ENCODE measurements around the gene UNC13B.
"Not testable (repeated sequence)": the region's sequence is repeated elsewhere in the genome, so short reads cannot be mapped to it uniquely, and the experiment has no call there.

The UNC13B gene

DNA sequence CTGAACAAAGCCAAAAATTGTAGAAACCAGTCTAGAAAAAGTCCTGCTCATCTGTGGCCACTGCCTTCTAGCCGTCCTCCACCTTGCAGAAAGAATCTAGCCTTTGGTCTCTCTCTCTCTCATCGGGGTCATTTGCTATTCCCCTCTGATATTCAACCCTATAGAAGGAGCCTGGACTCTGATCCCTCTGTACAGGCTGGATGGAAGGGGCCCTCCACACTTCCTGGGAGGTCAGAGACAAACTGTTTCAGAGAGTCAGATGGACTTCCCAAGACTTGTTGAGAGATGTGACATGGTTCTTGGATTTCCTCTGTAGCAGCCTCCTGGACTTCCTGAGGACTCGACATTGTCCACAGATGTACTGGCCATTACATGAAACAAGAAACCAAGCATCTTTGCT, 243.1 kb downstream of the UNC13B start:
- Histone ChIP-seq H3K4me3 (ENCODE audit: low read depth, low read length, poor library complexity, severe bottlenecking) (no peak overlapping the region), H3K9me3 (ENCODE audit: low read length) (no peaks in the 10 kb centered on the region), H3K27ac (ENCODE audit: low read depth, low read length, poor library complexity, severe bottlenecking) (no peak overlapping the region), H3K9ac (ENCODE audit: low read length) (no peak overlapping the region), H3K36me3 (ENCODE audit: insufficient read depth, low read length) (no peaks in the 10 kb centered on the region), H3K27me3 (ENCODE audit: insufficient read depth, low read length) (no peaks in the 10 kb centered on the region), H3F3A (ENCODE audit: insufficient read depth, low read length) (no peaks in the 10 kb centered on the region), H3K79me2 (ENCODE audit: insufficient read depth, low read length) (no peaks in the 10 kb centered on the region), H2AFZ (ENCODE audit: low read length) (no peak overlapping the region), H3K9me2 (ENCODE audit: low read depth, low read length) (no peaks in the 10 kb centered on the region), H3K4me1 (ENCODE audit: insufficient read depth, low read length, severe bottlenecking) (no peaks in the 10 kb centered on the region), H4K20me1 (ENCODE audit: insufficient read depth, low read length) (no peaks in the 10 kb centered on the region), H3K4me2 (ENCODE audit: low read length) (no peak overlapping the region)
- TF ChIP-seq, protein P1, sequence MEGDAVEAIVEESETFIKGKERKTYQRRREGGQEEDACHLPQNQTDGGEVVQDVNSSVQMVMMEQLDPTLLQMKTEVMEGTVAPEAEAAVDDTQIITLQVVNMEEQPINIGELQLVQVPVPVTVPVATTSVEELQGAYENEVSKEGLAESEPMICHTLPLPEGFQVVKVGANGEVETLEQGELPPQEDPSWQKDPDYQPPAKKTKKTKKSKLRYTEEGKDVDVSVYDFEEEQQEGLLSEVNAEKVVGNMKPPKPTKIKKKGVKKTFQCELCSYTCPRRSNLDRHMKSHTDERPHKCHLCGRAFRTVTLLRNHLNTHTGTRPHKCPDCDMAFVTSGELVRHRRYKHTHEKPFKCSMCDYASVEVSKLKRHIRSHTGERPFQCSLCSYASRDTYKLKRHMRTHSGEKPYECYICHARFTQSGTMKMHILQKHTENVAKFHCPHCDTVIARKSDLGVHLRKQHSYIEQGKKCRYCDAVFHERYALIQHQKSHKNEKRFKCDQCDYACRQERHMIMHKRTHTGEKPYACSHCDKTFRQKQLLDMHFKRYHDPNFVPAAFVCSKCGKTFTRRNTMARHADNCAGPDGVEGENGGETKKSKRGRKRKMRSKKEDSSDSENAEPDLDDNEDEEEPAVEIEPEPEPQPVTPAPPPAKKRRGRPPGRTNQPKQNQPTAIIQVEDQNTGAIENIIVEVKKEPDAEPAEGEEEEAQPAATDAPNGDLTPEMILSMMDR (IDR thresholded peaks at IDR 0.05; ENCODE audit: low read length): no peak
- TF ChIP-seq EZH2 (IDR thresholded peaks at IDR 0.05; ENCODE audit: borderline replicate concordance, low read length): no peak

DNA sequence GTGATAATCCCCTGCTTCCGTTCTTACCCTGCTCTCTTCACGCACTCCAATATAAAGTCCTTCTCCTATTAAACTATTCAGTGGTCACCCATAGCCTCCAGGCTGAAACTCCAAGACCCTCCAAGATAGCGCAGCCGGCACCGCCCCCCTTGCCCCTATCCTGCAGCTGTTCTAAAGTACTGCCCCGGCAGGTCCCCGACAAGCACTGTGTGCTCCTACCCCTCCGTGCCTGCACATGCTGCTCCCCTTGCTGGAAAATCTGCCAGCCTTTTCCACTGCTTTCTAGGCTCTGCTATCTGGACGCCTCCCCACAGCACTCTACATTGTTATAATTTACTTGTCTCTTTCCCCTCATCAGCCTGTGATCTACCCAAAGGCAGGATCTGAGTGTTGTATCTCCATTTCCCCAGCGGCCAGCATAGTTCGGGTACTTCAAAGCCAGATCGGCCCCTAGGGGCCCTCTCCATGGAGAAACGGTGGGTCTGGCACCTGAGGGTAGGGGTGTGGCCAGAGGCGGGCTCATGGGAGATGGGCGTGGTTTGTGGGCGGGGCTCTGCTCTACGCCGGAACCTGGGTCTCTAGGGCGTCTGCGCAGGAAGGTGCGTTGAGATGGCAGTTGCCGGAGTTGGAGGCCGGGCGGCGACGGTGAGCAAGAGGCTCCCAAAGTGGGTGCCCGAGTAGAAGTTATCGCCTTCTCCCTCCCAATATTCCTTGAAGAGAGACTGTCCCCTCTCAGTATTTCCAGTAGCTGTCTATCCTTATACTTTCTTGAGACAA, 244.6 kb downstream of the UNC13B start:
- Histone ChIP-seq H3K27me3 (ENCODE audit: insufficient read depth, low read length) (no peaks in the 10 kb centered on the region), H3K4me3 (ENCODE audit: low read depth, low read length, poor library complexity, severe bottlenecking) (no peak overlapping the region), H3K9me2 (ENCODE audit: low read depth, low read length) (no peaks in the 10 kb centered on the region), H3K79me2 (ENCODE audit: insufficient read depth, low read length) (no peaks in the 10 kb centered on the region), H3K9me3 (ENCODE audit: low read length) (no peaks in the 10 kb centered on the region), H3K27ac (ENCODE audit: low read depth, low read length, poor library complexity, severe bottlenecking) (no peak overlapping the region), H4K20me1 (ENCODE audit: insufficient read depth, low read length) (no peaks in the 10 kb centered on the region), H3K4me1 (ENCODE audit: insufficient read depth, low read length, severe bottlenecking) (no peaks in the 10 kb centered on the region), H2AFZ (ENCODE audit: low read length) (no peak overlapping the region), H3K9ac (ENCODE audit: low read length) (no peak overlapping the region), H3F3A (ENCODE audit: insufficient read depth, low read length) (no peaks in the 10 kb centered on the region), H3K4me2 (ENCODE audit: low read length) (no peak overlapping the region), H3K36me3 (ENCODE audit: insufficient read depth, low read length) (no peaks in the 10 kb centered on the region)
- TF ChIP-seq, protein P1 (IDR thresholded peaks at IDR 0.05; ENCODE audit: low read length): no peak
- TF ChIP-seq EZH2 (IDR thresholded peaks at IDR 0.05; ENCODE audit: borderline replicate concordance, low read length): no peak

DNA sequence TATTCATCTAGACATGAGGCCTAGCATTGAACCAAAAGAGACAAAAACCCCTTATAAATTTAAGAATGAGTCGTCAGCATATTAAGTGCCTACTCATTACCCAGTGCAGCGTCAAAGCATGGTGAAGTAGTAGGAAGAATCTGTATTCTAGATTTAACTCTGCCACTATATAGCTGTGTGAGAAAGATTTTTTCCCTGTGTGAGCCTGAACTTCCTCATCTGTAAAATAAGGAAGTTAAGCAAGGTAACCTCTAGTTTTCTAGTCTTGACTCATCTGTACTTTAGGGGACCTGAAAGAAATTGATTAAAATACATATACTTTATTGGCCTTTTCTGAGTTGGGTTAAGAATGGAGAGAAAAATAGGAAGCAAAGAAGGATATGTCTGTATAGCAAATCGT, 246.0 kb downstream of the UNC13B start:
- Histone ChIP-seq H3K4me2 (ENCODE audit: low read length) (no peak overlapping the region), H3K36me3 (ENCODE audit: insufficient read depth, low read length) (no peaks in the 10 kb centered on the region), H3K27me3 (ENCODE audit: insufficient read depth, low read length) (no peaks in the 10 kb centered on the region), H2AFZ (ENCODE audit: low read length) (no peak overlapping the region), H3K27ac (ENCODE audit: low read depth, low read length, poor library complexity, severe bottlenecking) (no peak overlapping the region), H3K4me3 (ENCODE audit: low read depth, low read length, poor library complexity, severe bottlenecking) (no peak overlapping the region), H3K4me1 (ENCODE audit: insufficient read depth, low read length, severe bottlenecking) (no peaks in the 10 kb centered on the region), H4K20me1 (ENCODE audit: insufficient read depth, low read length) (no peaks in the 10 kb centered on the region), H3K9ac (ENCODE audit: low read length) (no peak overlapping the region), H3K9me2 (ENCODE audit: low read depth, low read length) (no peaks in the 10 kb centered on the region), H3F3A (ENCODE audit: insufficient read depth, low read length) (no peaks in the 10 kb centered on the region), H3K9me3 (ENCODE audit: low read length) (no peaks in the 10 kb centered on the region), H3K79me2 (ENCODE audit: insufficient read depth, low read length) (no peaks in the 10 kb centered on the region)
- TF ChIP-seq EZH2 (IDR thresholded peaks at IDR 0.05; ENCODE audit: borderline replicate concordance, low read length): no peak
- TF ChIP-seq, protein P1 (IDR thresholded peaks at IDR 0.05; ENCODE audit: low read length): no peak

DNA sequence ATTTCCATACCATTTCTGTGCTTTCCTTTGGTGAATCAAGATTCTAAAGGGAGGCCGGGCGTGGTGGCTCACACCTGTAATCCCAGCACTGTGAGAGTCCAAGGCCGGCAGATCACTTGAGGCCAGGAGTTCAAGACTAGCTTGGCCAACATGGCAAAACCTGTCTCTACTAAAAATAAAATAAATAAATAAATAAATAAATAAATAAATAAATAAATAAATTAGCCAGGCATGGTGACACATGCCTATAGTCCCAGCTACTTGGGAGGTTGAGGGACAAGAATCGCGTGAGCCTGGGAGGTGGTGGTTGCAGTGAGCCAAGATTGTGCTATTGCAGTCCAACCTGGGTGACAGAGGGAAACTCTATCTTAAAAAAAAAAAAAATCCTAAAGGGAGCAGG, 247.6 kb downstream of the UNC13B start:
- not testable (repeated sequence) for H3K36me3 ChIP-seq (ENCODE audit: insufficient read depth, low read length)

More for the DNA sequence above, 247.6 kb downstream of the UNC13B start:
- not testable (repeated sequence) for H3K79me2 ChIP-seq (ENCODE audit: insufficient read depth, low read length); H3K4me2 ChIP-seq (ENCODE audit: low read length); H3K27ac ChIP-seq (ENCODE audit: low read depth, low read length, poor library complexity, severe bottlenecking); H3K4me1 ChIP-seq (ENCODE audit: insufficient read depth, low read length, severe bottlenecking); H3K9me3 ChIP-seq (ENCODE audit: low read length); H3F3A ChIP-seq (ENCODE audit: insufficient read depth, low read length); H3K4me3 ChIP-seq (ENCODE audit: low read depth, low read length, poor library complexity, severe bottlenecking); H3K9me2 ChIP-seq (ENCODE audit: low read depth, low read length); H4K20me1 ChIP-seq (ENCODE audit: insufficient read depth, low read length); H3K9ac ChIP-seq (ENCODE audit: low read length); H2AFZ ChIP-seq (ENCODE audit: low read length); H3K27me3 ChIP-seq (ENCODE audit: insufficient read depth, low read length)

Data from OCI-LY1 (cell line).